Peyer's patch (tissue), 4 donors: ENCODE data around the gene ITGB6. TPM values are rescaled to one million over a fixed set of nuclear protein-coding genes. Genes with fewer than 3 reads are reported as not detected.

Source experiments
- DNase-seq, 3 donors: peaks; one replicate each; pipeline ENCODE4 v3.0.0-alpha.2; 2017 to 2019
- H3K27ac ChIP-seq, 4 donors: fragments of 200-600 bp; sonication (generic); one replicate each; pipeline ENCODE4 v1.5.1; 2016 to 2019
- H3K27me3 ChIP-seq, 2 donors: fragments of 200-600 bp; sonication (generic); one replicate each; pipeline ENCODE4 v1.5.1; 2019
- H3K36me3 ChIP-seq, 3 donors: fragments of 200-600 bp; sonication (generic); one replicate each; pipeline ENCODE4 v1.5.1; 2016 to 2019
- H3K4me1 ChIP-seq, 4 donors: fragments of 200-600 bp; sonication (generic); one replicate each; pipeline ENCODE4 v1.5.1; 2016 to 2019
- H3K4me3 ChIP-seq, 4 donors: fragments of 200-600 bp; sonication (generic); 1 replicate in 3 of 4; 2 replicates in 1 of 4; pipeline ENCODE4 v1.5.1; 2016 to 2019; ENCODE audit warnings: mild to moderate bottlenecking in 1 of 4
- H3K9me3 ChIP-seq, 4 donors: fragments of 200-600 bp; sonication (generic); one replicate each; pipeline ENCODE4 v1.5.1; 2016 to 2019; ENCODE audit warnings: mild to moderate bottlenecking in 1 of 4
- CTCF ChIP-seq, 6 experiments: fragments of 450-650 bp in 4 of 6; fragments of 200-600 bp in 2 of 6; sonication (generic) in 1 of 6; IDR thresholded peaks; one replicate each; pipeline ENCODE4 v1.5.1; 2017 to 2019; ENCODE audit warnings: antibody characterized with exemption in 6 of 6, mild to moderate bottlenecking in 3 of 6, moderate library complexity in 1 of 6
- POLR2A ChIP-seq, 2 donors: fragments of 450-650 bp; IDR thresholded peaks; one replicate each; pipeline ENCODE4 v1.5.1; 2017; ENCODE audit warnings: antibody characterized with exemption in 2 of 2, mild to moderate bottlenecking in 2 of 2, moderate library complexity in 2 of 2
- total RNA-seq, 4 donors: library from RNA; depleted of rRNA; stranded (reverse); fragments of >200 nt; gene quantifications; one replicate each; pipeline ENCODE4 v1.1.0, GENCODE V29; 2016

The ITGB6 gene
- total RNA-seq, 4 donors from 2014 or later = 9.9 to 21.5 (median 15.3) TPM

GRCh38 chr2:160224507-160224906, 24.4 kb upstream of the ITGB6 start:
- TF ChIP-seq POLR2A (IDR thresholded peaks at IDR 0.05) = no peak
- Histone ChIP-seq H3K27me3 (no peaks in the 10 kb centered on the region), H3K36me3 (no peaks in the 10 kb centered on the region), H3K4me3 (no peak overlapping the region), H3K4me1 (peaks cover 0 to 35% (median 6%) of the 10 kb centered on the region in 4 donors), H3K27ac (peak overlapping the region in 1 of 4 donors; percentile 96), H3K9me3 (no peaks in the 10 kb centered on the region)
- DNase-seq = no peak

- peak overlapping the region in 1 of 4 donors; percentile 96 for H3K27ac ChIP-seq
- TF ChIP-seq CTCF (IDR thresholded peaks at IDR 0.05) (no peak), POLR2A (IDR thresholded peaks at IDR 0.05) (no peak)
- no peaks in the 10 kb centered on the region for H3K9me3 ChIP-seq
- no peaks in the 10 kb centered on the region for H3K27me3 ChIP-seq
- H3K36me3 ChIP-seq = no peaks in the 10 kb centered on the region
- H3K4me1 ChIP-seq = peaks cover 0 to 31% (median 6%) of the 10 kb centered on the region in 4 donors
- DNase-seq = no peak
- no peak overlapping the region for H3K4me3 ChIP-seq
Measured at GRCh38 chr2:160224060-160224459, 24.0 kb upstream of the ITGB6 start.

- no peaks in the 10 kb centered on the region for H3K9me3 ChIP-seq
Measured at GRCh38 chr2:160223560-160223959, 23.5 kb upstream of the ITGB6 start.

GRCh38 chr2:160222546-160223283, 22.6 kb upstream of the ITGB6 start:
- no peak for TF ChIP-seq POLR2A (IDR thresholded peaks at IDR 0.05)
- TF ChIP-seq CTCF (IDR thresholded peaks at IDR 0.05) = no peak
- Histone ChIP-seq H3K9me3 (no peaks in the 10 kb centered on the region), H3K27me3 (no peaks in the 10 kb centered on the region), H3K27ac (peak overlapping the region in 3 of 4 donors; percentile 62 to 96 (median 72)), H3K36me3 (no peaks in the 10 kb centered on the region), H3K4me1 (peaks cover 0 to 28% (median 6%) of the 10 kb centered on the region in 4 donors), H3K4me3 (no peak overlapping the region)
- no peak for DNase-seq

More at GRCh38 chr2:160223560-160223959, 23.5 kb upstream of the ITGB6 start:
- Histone ChIP-seq H3K36me3 (no peaks in the 10 kb centered on the region), H3K4me1 (peaks cover 0 to 28% (median 6%) of the 10 kb centered on the region in 4 donors), H3K4me3 (no peak overlapping the region), H3K27me3 (no peaks in the 10 kb centered on the region), H3K27ac (peak overlapping the region in 1 of 4 donors; percentile 96)
- TF ChIP-seq CTCF (IDR thresholded peaks at IDR 0.05) (no peak), POLR2A (IDR thresholded peaks at IDR 0.05) (no peak)
- DNase-seq = no peak

GRCh38 chr2:160221391-160222276, 21.6 kb upstream of the ITGB6 start:
- TF ChIP-seq CTCF (IDR thresholded peaks at IDR 0.05) = peak in 1 of 6 experiments; percentile 33
- peak in 1 of 2 donors; percentile 49 for TF ChIP-seq POLR2A (IDR thresholded peaks at IDR 0.05)
- H3K9me3 ChIP-seq = no peaks in the 10 kb centered on the region
- H3K27ac ChIP-seq = peak overlapping the region; percentile 15 to 96 (median 67)
- peak in 2 of 3 donors; percentile 84 to 85 for DNase-seq
- H3K27me3 ChIP-seq = no peaks in the 10 kb centered on the region
- peaks cover 0 to 28% (median 6%) of the 10 kb centered on the region in 4 donors for H3K4me1 ChIP-seq
- no peaks in the 10 kb centered on the region for H3K36me3 ChIP-seq
- H3K4me3 ChIP-seq = no peak overlapping the region
